GM19240 (cell line): ENCODE data around the gene COPS2.

Source experiments
- DNase-seq: peaks from one replicate; pipeline ENCODE4 v3.0.0; 2011; ENCODE audit warnings: low spot score; ENCODE audit not compliant: insufficient read length

COPS2 gene

DNA sequence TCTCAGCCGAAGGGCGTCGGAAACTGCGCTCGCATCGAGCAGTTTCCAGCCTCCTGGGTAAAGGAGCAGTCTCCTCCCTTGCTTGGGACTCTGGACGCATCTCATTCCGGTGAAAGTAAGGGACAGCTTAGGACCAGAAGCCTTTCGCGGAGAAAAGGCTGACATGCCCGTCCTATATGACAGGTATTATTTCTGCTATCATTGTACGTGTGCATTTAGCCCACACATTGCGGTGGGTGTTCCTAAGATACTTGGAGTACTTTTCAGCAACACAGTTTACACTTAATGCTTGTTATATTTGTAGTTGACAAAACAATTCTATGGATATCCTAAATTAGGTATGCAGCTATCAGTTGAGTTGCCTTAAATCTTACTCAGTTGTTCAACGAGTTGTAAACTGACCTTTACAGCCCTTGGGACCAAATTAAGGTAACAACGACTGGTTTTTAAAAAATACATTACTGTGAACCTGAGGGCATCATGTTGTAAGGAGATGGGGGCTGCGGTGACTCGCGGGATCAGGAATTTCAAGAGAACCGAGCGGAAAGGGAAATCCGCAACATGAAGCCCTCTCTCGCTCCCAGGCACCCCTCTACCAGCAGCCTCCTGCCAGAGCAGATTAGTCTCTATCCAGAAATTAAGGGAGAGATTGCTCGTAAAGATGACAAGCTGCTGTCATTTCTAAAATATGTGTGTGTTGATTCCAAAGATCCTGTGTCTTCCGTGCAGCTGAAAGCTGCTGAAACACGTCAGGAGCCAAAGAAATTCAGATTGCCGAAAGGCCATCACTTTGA lies 632 bp upstream of the COPS2 start:
- DNase-seq, result no peak

DNA sequence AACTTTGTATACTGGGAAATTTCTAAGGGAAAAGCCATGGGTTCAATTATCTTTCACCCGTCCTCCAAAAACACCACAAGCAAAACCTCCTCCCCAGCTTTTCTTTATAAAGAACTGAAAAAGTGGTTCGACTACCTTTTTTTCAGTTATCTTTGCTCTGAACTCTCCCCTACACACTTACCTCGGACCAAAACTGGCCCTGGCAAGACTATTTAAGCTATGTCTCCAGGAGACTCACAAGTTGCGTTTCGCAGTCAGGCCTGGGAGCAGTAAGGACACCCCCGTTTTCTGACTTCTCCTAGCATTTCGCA lies 645 bp downstream of the COPS2 start:
- no peak for DNase-seq

DNA sequence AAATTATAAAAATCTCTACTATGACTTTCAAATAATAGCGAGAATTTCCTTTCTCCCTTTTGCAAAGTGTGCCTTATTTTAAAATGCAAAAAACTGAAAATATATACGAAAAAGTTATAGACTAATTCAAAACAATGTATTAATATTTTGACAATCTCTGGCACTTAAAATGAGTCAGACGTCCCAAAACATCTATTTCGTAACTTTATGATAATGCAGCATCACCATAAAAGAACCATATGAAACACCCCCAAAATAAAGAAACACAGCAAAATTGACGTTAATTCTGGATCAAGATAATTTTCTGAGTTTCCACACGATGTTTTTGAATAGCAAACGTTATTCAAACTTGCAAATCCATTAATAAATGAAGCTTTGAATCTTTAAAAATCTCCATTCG lies 1.0 kb downstream of the COPS2 start:
- no peak for DNase-seq

DNA sequence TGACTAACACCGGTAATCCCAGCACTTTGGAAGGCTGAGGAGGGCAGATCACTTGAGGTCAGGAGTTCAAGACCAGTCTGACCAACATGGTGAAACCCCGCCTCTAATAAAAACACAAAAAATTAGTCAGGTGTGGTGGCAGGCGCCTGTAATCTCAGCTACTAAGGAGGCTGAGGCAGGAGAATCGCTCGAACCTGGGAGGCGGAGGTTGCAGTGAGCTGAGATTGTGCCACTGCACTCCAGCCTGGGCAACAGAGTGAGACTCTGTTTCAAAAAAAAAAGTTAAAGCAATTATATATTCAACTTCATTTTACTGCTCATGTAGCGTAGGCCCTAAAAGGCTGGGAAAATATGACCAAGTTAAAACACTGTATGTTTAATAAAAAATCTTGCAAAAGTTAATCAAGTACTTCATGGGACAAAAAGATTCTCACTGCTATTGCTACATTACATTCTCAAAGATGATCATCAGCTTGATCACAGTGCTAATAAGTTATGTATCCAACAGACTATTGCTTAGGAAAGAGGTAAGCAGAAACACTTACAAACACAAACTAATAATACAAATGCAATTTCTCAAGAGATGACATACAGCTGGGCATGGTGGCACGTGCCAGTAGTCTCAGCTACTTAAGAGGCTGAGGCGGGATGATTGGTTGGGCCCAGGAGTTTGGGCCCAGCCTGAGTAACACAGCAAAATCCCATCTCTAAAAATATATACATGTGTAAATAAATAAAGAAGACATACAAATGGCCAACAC lies 2.7 kb downstream of the COPS2 start:
- DNase-seq, result no peak

DNA sequence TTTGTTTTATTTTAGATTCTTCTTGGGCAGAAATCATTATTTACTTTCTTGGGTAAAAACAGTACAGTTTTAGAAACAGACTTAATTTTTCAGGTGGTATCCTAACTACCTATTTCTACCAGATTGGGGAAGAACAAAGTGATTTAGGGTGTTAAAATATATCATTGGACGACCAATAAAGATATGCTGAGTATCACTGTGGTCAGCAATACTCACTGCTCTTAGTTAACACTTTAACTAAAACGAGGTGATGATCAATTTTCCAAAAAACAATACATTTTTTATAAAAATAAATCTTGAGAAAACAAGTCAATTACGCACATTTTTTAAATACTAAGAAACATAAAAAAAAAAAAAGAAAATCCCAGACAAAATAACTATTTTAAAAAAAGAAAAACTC lies 3.6 kb downstream of the COPS2 start:
- no peak for DNase-seq

DNA sequence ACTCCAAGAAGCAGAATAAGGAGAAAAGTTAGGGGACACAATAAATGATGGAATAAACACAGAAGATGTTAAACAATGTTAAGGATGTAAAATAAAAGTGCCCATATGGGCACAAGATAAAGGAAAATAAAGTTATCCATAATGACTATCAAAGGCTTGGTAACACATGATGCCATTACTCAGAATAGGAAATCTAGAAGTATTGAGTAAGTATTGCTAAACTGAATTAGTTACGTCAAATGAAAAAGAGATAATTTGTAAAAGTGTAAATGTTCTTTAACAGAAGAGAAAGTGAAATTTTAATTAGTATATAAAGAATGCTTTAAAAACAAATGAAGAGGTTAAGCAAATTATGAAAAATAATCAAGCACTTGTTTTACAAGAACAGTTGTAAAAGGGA lies 6.7 kb downstream of the COPS2 start:
- DNase-seq, result no peak

DNA sequence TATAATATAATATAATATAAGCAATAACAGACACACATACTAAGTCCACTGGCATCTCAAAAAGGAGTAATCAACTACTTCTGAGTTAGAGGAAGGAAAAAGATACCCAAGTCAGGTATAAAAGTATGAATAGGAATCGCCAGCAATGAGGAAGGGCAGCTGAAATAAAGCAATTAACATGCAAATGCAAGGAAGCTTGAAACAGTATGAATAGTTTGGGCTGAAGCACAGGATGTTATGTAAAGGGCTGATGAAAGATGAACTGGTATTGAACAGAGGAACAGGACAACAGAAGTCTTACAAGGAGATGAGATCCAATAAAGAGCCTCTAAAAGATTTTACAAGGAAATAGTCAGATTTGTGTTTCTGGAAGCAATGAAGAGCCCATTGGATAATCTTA lies 7.1 kb downstream of the COPS2 start:
- DNase-seq, result no peak

DNA sequence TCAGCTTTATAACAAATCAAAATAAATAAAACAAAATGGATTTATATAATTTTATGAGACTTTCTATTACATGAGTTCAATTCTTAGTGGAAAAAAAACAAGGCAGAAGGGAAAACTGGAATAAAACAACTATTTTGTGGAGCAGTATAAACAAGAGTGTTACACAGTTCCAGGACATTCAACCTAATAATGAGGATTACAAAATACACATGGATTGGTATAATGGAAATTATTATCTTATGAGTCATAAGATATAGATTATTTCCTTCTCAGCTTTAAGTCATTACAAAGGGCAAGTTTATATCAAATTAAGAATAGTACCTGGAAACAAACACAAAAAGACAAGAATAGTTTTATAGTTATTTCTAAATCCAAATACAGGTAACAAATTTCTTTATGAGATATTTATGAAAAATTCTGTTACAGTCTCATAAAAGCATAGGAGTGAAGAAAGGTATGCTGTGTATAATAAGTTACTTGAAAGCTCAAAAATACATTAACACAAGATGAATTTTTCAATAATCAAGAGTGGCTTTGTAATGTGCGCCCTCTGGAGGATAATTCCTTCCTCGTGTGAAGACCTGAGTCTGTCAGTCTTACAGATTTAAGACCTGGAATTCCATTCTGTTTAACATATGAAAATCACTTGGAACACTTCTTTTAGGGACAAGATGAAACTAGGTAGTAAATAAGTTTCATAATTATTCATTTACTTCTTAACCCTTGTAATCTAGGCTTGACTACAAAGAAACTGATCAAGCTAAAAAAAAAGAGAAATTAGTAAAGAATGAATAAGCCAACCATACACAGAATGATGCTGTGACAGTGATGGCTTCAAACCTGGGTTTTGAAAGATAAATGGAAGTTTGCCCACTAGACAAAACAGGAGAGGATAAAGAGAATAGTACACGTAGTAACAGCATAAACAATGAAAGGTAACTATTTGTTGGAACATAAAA lies 9.5 kb downstream of the COPS2 start:
- no peak for DNase-seq

DNA sequence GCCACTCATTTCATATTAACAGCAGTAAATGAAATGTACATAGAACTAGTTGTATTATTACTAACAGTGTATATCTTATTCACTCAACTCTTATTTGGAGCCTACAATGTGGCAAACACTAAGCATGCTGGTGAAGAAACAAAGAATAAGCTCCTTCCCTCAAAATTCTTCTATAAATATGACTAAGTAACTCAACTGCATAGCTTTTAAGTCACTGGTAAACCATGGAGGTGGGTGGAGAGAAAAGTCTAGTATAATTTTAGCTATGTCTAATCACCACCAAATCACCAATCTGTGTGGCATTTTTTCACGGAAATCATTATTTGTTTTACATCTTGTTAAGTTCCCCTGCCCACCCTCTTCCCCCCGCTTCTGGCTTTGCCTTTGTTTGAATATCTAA lies 17.5 kb downstream of the COPS2 start:
- DNase-seq, result no peak

DNA sequence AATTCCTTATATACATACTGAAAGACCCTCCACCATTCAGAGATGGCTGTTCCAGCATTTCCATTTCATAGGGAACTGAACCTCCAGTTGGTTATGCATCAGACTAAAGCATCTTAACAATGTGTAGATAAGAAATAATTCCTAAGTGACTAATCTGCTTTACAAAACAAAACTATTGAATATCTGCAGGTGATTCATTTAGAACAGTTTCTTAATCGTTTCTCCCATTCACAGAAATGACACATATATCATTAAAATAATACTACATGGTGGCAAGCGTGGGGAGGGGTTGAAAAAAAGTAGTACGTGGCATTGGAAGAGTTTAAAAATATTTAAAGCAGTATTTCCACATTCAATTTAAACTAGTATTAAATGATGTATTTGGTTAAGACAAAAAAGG lies 19.5 kb downstream of the COPS2 start:
- DNase-seq, result no peak

DNA sequence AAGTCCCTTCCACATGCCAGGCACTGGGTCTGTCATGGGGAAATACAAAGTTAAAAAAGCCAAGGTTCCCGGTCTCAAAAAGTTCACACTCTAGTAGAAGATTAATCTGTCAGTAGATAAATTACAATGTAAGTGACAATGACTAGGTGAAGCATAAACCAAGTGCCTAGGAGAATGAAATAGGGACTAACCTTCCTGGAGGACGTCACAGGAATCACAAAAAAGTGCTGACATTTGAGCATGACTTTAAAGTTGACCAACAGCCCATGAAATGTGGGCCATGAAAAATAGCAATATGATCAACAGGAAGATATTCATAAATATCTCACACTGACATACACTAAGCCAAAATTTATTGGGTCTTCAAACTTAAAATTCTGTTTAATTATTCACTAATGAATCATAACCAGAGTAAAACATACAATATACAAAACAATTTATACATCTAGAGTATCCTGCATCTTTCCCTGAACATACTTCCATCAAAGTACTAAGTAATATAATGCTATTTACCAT lies 20.0 kb downstream of the COPS2 start:
- no peak for DNase-seq

DNA sequence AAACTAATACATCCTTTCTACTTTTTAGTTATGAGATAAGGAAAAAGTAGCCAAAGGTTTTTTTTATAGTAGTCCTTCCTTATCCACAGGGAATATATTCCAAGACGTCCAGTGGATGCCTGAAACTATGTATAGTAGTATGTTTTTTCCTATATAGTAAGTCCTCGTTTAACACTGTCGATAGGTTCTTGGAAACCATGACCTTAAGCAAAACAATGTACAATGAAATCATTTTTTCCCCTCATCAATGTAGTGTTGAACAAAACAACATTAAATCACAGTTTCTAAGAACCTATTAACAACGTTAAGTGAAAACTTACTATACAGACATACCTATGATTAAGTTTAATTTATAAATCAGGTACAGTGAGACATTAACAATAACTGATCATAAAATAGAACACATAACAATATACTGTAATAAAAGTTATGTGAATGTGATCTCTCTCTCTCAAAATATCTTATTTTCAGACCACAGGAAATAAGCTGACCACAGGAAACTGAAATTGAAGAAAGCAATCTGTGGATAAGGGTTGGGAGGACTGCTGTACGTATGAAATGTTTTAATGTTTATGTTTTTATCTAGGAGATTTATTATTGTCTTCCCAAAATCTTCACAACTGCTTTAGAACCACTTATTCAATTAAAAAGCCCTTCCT lies 20.6 kb downstream of the COPS2 start:
- no peak for DNase-seq

DNA sequence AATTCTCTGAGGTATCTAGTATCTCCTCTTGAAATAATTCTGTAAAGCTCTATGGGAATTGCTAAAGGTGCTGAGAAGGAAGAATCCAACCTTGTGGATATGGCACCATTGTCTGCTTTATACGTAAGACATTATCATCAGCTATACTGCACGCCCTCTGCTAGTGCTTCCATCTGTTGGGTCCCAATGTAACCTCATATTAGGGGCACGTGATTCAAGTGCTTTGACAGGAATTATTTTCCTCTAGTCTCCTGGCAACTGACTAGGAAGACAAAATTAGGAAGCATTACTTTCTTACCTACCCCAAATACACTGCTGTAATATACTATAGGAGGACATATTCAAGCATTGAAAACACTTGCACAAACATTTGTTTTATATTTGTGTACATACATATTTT lies 24.0 kb downstream of the COPS2 start:
- DNase-seq, result no peak

DNA sequence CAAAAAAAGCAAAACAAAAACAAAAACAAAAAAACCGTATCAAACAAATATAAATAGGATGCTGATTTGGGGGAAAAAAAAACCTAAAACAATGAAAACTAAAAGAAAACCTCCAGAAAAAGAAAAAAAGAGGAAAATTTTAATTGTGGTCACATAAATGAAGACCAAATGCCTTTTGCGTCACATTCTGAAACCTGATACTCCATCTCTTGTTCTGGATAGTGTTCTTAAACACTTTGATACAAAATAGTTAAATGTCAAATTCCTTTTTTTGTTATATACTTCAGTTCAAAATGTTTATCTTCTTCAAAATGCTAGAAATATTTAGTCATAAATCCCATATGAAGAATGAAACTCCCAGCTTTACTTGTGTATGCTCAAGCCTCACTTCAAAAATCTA lies 31.0 kb downstream of the COPS2 start:
- DNase-seq, result no peak

DNA sequence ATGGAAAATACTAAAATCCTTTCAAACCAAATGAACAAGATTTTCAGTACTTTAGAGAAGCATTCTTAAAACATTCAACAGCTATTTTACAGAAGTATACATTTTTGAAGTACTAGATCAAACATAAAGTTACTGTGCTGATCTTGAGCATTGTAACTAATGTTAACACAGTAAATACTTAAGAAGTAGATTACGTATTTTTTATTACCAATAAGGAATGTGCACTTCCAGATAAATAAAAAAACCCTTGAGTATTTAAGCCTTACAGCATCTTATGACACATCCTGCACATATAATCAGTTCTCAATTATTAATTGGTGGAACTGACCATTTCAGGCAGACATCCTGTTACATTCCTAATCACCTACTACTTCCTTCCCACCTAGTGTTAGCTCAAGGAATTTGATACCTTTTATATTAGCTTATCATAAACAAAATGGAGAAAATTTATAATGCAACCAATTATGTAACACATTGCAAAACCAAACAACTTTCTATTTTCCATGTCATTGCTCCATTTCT lies 32.8 kb downstream of the COPS2 start:
- no peak for DNase-seq

DNA sequence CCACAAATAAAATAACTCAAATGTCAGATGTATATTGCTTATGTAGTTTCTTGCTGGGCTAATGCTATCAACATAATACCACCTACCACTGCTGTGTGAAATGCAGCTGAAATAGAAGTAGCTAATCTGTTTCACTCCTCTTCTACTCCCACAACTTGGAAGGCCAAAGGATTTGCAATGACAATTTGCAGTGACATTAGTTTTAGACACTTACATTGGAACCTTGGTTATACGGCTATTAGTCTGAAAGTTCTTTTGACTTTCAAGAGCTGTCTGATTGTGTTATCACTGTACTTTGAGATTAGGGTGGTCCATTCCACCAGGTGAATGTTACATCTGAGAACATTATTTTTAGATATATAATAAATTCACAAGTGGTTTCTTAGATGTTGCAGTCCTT lies 33.5 kb downstream of the COPS2 start:
- DNase-seq, result no peak

DNA sequence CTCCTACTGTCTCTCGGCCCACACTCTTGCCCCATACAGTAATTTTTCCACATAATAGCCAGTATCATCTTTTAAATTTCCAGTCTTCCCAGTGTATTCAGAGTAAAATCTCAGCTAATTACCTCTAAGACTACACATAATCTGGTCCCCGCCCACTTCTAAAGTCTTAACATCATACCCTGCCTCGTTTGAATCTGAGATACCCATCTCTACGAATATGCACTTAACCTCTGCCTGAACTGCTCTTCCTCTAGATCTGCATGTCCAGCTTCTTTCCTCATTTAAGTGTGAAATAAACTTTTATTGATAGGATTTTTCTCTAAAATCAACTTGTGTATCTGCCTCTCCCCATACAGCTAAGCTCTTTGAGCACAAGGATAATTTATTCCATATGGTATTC lies 34.6 kb downstream of the COPS2 start:
- DNase-seq, result no peak

DNA sequence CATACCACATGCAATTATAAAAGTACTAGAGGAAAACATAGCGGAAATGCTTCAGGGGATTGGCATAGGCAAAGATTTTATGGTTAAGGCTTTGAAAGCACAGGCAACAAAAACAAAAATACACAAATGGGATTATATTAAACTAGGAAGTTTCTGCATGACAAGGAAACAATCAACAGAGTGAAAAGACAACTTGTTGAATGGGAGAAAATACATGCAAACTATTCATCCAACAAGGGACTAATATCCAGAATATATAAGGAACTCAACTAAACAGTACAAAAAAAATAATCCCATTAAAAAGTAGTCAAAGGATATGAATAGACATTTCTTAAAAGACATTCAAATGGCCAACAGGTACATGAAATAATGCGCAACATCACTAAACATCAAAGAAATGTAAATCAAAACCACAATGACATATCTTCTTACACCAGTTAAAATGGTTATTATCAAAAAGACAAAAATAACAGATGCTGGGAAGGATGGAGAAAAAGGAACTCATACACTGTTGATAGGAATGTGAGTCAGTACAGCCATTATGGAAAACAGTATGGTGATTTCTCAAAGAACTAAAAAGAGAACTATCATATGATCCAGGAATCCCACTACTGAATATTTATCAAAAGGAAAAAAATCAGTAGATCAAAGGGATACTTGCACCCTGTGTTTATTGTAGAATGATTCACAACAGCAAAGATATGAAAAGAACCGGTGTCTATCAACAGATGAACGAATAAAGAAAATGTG lies 39.1 kb downstream of the COPS2 start:
- DNase-seq, result no peak

DNA sequence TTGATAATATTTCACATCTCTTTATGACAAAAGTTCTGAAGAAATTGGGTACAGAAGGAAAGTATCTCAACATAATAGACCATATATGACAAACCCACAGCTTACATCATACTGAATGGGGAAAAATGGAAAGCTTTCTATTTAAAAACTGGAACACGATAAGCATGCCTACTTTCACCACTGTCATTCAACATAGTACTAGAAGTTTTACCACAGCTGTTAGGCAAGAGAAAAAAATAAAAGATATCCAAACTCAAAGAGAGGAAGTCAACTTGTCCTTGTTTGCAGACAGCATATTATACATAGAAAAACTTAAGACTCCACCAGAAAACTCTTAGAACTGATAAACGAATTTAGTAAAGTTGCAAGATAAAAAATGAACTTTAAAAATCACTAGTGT lies 40.3 kb downstream of the COPS2 start:
- DNase-seq, result no peak

DNA sequence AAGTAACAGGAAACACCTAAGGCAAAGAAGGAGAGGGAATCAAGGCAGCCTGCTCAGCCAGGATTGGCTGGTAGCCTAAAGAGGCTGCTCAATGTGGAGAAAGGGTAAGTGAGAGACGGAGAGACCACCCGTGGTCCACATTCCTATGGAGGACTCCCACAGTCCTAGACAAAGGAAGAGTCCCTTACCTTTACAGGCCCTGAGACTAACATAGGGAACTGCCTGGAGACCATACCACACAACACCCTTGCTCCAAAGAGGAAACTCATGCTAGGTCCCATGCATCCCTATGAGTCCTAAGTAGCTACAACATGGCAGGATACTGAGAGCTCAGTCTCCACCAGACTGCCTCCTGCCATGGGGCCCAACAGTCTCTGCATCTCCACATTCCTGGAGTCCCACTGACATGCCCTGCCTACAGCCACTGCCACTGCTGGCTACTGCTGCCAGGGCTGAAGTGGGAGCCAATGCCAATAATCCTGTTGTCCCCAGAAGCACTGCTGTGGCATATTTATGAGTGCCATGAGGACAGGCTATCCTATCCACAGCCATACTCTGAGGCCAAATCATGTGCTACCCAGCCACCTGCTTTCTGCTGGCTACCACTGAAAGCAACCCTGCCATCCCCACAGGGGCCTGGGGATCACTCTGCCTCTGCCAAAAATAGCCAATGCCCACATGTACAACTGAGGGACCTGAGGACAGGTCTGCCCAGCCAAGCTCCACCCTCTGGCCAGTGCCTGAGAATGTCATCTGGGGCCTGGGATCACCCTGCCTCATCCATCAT lies 45.0 kb downstream of the COPS2 start:
- no peak for DNase-seq
